GM20000 (cell line): ENCODE data around the gene EID3.
"Not testable (repeated sequence)": the region's sequence is repeated elsewhere in the genome, so short reads cannot be mapped to it uniquely, and the experiment has no call there.

Experiments
- DNase-seq: peaks from one replicate; pipeline ENCODE4 v3.0.0; 2012; ENCODE audit warnings: low spot score
- CTCF ChIP-seq: IDR thresholded peaks from 2 replicates; pipeline ENCODE4 v1.5.1; 2012; ENCODE audit warnings: mild to moderate bottlenecking, control low read depth; ENCODE audit errors: extremely low read depth, missing control alignments

EID3 gene

GRCh38 chr12:104323899-104324298 is 20.4 kb downstream of the EID3 start:
- DNase-seq: no peak
- TF ChIP-seq CTCF: no peak

GRCh38 chr12:104328278-104328677 is 24.7 kb downstream of the EID3 start:
- not testable (repeated sequence) for DNase-seq

GRCh38 chr12:104328790-104329189 is 25.3 kb downstream of the EID3 start:
- no peak for DNase-seq

GRCh38 chr12:104329707-104330532 is 26.4 kb downstream of the EID3 start:
- no peak for TF ChIP-seq CTCF

More at GRCh38 chr12:104328790-104329189, 25.3 kb downstream of the EID3 start:
- no peak for TF ChIP-seq CTCF

GRCh38 chr12:104331376-104331775 is 27.8 kb downstream of the EID3 start:
- DNase-seq: no peak
- no peak for TF ChIP-seq CTCF

More at GRCh38 chr12:104329707-104330532, 26.4 kb downstream of the EID3 start:
- DNase-seq: no peak

GRCh38 chr12:104332273-104332672 is 28.7 kb downstream of the EID3 start:
- not testable (repeated sequence) for DNase-seq

- TF ChIP-seq CTCF: no peak
- DNase-seq: no peak
Measured at GRCh38 chr12:104333692-104334255, 30.2 kb downstream of the EID3 start.

GRCh38 chr12:104334581-104334980 is 31.0 kb downstream of the EID3 start:
- no peak for DNase-seq
- TF ChIP-seq CTCF: no peak
